Smooth muscle cell (in vitro differentiated cells): ENCODE measurements around the gene JAKMIP2. TPM values are rescaled to one million over a fixed set of nuclear protein-coding genes. Genes with fewer than 3 reads are reported as not detected.

Experiments used
- DNase-seq: peaks from one replicate; lab custom pipeline; 2025; ENCODE audit not compliant: unreplicated experiment; lab: John Stamatoyannopoulos, UW
- H2AFZ ChIP-seq: fragments of 200-600 bp; sonication (generic); 2 replicates; pipeline ENCODE4 v1.6.0; 2016; ENCODE audit warnings: antibody characterized with exemption, low read depth, mild to moderate bottlenecking
- H3F3A ChIP-seq: fragments of 200-600 bp; sonication (generic); 2 replicates; pipeline ENCODE4 v1.6.0; 2017; ENCODE audit warnings: antibody characterized with exemption, low read depth
- H3K27ac ChIP-seq: fragments of 200-600 bp; sonication (generic); 2 replicates; pipeline ENCODE4 v1.5.1; 2016; ENCODE audit warnings: low read depth, mild to moderate bottlenecking
- H3K27me3 ChIP-seq: fragments of 200-600 bp; sonication (generic); 2 replicates; pipeline ENCODE4 v1.6.1; 2016; ENCODE audit warnings: low read depth, mild to moderate bottlenecking
- H3K36me3 ChIP-seq: fragments of 200-600 bp; sonication (generic); 2 replicates; pipeline ENCODE4 v1.5.1; 2016; ENCODE audit warnings: low read depth
- H3K4me1 ChIP-seq: fragments of 200-600 bp; sonication (generic); 2 replicates; pipeline ENCODE4 v1.5.1; 2016; ENCODE audit warnings: low read depth
- H3K4me2 ChIP-seq: fragments of 200-600 bp; sonication (generic); 2 replicates; pipeline ENCODE4 v1.6.0; 2016; ENCODE audit warnings: mild to moderate bottlenecking
- H3K4me3 ChIP-seq: fragments of 200-600 bp; sonication (generic); 2 replicates; pipeline ENCODE4 v1.5.1; 2016; ENCODE audit warnings: mild to moderate bottlenecking
- H3K79me2 ChIP-seq: fragments of 200-600 bp; sonication (generic); 2 replicates; pipeline ENCODE4 v1.6.0; 2016; ENCODE audit warnings: low read depth, mild to moderate bottlenecking
- H3K9ac ChIP-seq: fragments of 200-600 bp; sonication (generic); 2 replicates; pipeline ENCODE4 v1.6.0; 2016; ENCODE audit warnings: low read depth
- H3K9me3 ChIP-seq: fragments of 200-600 bp; sonication (generic); replicated peaks from 2 replicates; pipeline ENCODE4 v1.5.1; 2016; ENCODE audit warnings: low read depth
- H4K20me1 ChIP-seq: fragments of 200-600 bp; sonication (generic); 2 replicates; pipeline ENCODE4 v1.6.0; 2016; ENCODE audit warnings: low read depth
- WGBS: methylation state at CpG from one replicate; pipeline ENCODE4 v1.1.7; 2016; ENCODE audit warnings: low lambda C conversion rate; 5-methylcytosine and 5-hydroxymethylcytosine counted together
- polyA plus RNA-seq: library from polyadenylated mRNA; unstranded; fragments of >200 nt; fragmentation: Nextera tagmentation; extraction: Ambion mirVana; gene quantifications from 2 replicates; pipeline ENCODE4 v1.2.1, GENCODE V29; 2016
- total RNA-seq: library from RNA; depleted of rRNA; stranded (reverse); fragments of >200 nt; gene quantifications from 2 replicates; pipeline ENCODE4 v1.2.3, GENCODE V29; 2014
- TF ChIP-seq, protein P1 (sequence below): fragments of 200-600 bp; sonication (generic); IDR thresholded peaks from 2 replicates; pipeline ENCODE4 v1.5.1; 2017; ENCODE audit warnings: borderline replicate concordance, mild to moderate bottlenecking, antibody characterized with exemption; ENCODE audit not compliant: insufficient read depth, poor library complexity, severe bottlenecking

Gene JAKMIP2
- total and polyA plus RNA-seq, 2 experiments from 2014 or later: 2.9 to 7.6 TPM

DNA sequence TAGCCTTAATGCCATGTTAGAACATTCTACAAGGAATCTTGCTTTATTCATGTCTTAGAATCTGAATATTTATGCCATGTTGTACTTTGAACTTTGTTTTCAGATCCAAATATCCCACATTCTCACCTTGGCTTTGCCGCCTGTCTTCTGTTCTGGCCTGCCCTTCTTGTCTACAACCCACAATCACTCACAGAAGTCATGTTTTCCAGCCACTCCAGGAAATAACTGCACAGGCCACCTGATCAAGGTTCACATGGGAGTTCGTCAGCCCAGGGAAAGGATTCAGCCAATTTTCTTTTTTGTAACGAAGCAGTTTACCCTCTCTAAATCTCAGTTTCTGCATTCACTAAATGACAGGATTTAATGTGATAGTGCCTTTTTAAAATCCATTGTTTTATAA, 70.5 kb downstream of the JAKMIP2 start:
- Histone ChIP-seq H4K20me1 (no peaks in the 10 kb centered on the region), H2AFZ (no peak overlapping the region)
- no peak for DNase-seq

DNA sequence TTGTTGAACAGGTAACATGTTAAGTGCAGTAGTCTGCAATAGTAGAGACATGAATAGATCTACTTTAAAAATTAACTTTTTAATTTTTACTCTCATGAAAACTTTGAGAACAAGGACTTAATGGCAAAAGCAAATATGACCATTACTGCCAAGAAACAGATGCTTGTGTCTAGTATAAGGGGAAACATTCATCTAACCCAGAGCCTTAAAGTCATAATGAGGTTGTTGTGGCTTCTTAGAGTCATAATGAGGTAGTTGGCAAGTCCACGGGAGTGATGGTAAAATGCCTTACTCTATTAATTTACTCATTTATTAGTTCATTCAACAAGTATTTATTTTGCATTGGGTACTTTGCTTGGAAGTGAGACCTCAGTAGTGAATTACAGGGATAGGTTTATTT, 71.5 kb downstream of the JAKMIP2 start:
- no peaks in the 10 kb centered on the region for H3K27me3 ChIP-seq
- H4K20me1 ChIP-seq: no peaks in the 10 kb centered on the region
- WGBS: 97% methylated on average over 1 of the region's 1 CpG
- H3K4me3 ChIP-seq: no peak overlapping the region
- no peak for DNase-seq
- no peaks in the 10 kb centered on the region for H3K9me3 ChIP-seq
- TF ChIP-seq, protein P1, sequence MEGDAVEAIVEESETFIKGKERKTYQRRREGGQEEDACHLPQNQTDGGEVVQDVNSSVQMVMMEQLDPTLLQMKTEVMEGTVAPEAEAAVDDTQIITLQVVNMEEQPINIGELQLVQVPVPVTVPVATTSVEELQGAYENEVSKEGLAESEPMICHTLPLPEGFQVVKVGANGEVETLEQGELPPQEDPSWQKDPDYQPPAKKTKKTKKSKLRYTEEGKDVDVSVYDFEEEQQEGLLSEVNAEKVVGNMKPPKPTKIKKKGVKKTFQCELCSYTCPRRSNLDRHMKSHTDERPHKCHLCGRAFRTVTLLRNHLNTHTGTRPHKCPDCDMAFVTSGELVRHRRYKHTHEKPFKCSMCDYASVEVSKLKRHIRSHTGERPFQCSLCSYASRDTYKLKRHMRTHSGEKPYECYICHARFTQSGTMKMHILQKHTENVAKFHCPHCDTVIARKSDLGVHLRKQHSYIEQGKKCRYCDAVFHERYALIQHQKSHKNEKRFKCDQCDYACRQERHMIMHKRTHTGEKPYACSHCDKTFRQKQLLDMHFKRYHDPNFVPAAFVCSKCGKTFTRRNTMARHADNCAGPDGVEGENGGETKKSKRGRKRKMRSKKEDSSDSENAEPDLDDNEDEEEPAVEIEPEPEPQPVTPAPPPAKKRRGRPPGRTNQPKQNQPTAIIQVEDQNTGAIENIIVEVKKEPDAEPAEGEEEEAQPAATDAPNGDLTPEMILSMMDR: no peak
- H3K4me1 ChIP-seq: no peaks in the 10 kb centered on the region
- no peak overlapping the region for H3K4me2 ChIP-seq
- no peak overlapping the region for H3K27ac ChIP-seq
- H3K79me2 ChIP-seq: no peaks in the 10 kb centered on the region
- H3K36me3 ChIP-seq: no peaks in the 10 kb centered on the region
- no peak overlapping the region for H2AFZ ChIP-seq
- H3F3A ChIP-seq: no peaks in the 10 kb centered on the region
- H3K9ac ChIP-seq: no peak overlapping the region

More for the DNA sequence above, 70.5 kb downstream of the JAKMIP2 start:
- 86% methylated on average over 3 of the region's 3 CpGs for WGBS
- H3K36me3 ChIP-seq: no peaks in the 10 kb centered on the region
- no peaks in the 10 kb centered on the region for H3K27me3 ChIP-seq
- H3K9me3 ChIP-seq: no peaks in the 10 kb centered on the region
- H3F3A ChIP-seq: no peaks in the 10 kb centered on the region
- no peak overlapping the region for H3K27ac ChIP-seq
- TF ChIP-seq, protein P1: no peak
- H3K4me1 ChIP-seq: no peaks in the 10 kb centered on the region
- no peaks in the 10 kb centered on the region for H3K79me2 ChIP-seq
- no peak overlapping the region for H3K4me3 ChIP-seq
- no peak overlapping the region for H3K9ac ChIP-seq
- H3K4me2 ChIP-seq: no peak overlapping the region

DNA sequence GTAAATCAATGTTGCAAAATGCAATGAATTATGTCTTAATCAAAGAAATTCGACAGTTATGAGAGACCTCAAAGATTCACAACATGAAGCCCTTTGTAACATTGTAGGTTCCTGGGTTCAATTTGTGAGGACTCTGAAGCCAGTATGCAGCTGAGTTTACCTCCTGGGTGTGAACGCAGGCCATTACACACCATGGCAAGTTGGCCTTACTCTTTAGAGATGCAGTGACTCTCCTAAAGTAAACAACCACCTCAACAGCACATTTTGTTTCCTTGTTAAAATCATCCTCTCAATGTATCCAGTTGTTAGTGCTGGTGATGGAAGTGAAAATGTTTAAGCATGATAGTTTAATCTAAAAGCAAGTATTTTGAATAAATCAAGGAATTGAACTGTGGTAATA, 73.8 kb downstream of the JAKMIP2 start:
- no peaks in the 10 kb centered on the region for H3K36me3 ChIP-seq
- H3K4me2 ChIP-seq: no peak overlapping the region
- no peak overlapping the region for H3K9ac ChIP-seq
- no peaks in the 10 kb centered on the region for H3K27me3 ChIP-seq
- no peaks in the 10 kb centered on the region for H3K79me2 ChIP-seq
- H3F3A ChIP-seq: no peaks in the 10 kb centered on the region
- no peak overlapping the region for H2AFZ ChIP-seq
- no peaks in the 10 kb centered on the region for H3K9me3 ChIP-seq
- H3K4me3 ChIP-seq: no peak overlapping the region
- H4K20me1 ChIP-seq: no peaks in the 10 kb centered on the region
- WGBS: 90% methylated on average over 2 of the region's 2 CpGs
- TF ChIP-seq, protein P1: no peak
- H3K27ac ChIP-seq: no peak overlapping the region
- no peaks in the 10 kb centered on the region for H3K4me1 ChIP-seq
- no peak for DNase-seq

DNA sequence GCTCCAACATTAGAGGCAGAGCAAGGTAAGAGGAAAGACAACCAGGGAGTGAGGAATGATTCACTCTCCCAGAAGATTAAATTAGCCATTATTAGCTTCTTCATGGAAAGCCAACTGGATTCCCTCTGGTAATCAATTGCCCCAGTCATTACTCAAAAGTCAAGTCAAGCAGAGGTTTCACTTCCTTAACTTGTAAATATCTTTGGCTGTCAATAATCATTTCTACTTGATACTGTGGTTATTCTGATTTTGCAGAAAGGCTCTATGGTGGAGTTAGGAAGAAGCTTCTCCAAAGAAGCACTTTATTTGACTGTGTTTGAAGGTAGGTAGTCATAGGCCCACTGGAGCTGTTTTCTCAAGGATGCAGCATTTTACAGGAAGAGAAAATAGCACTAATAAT, 78.0 kb downstream of the JAKMIP2 start:
- H2AFZ ChIP-seq: no peak overlapping the region
- no peak overlapping the region for H3K4me3 ChIP-seq
- no peaks in the 10 kb centered on the region for H3F3A ChIP-seq
- TF ChIP-seq, protein P1: no peak
- H3K36me3 ChIP-seq: no peaks in the 10 kb centered on the region
- H3K27me3 ChIP-seq: no peaks in the 10 kb centered on the region
- no peaks in the 10 kb centered on the region for H3K9me3 ChIP-seq
- no peak overlapping the region for H3K9ac ChIP-seq
- no peak for DNase-seq
- no peak overlapping the region for H3K27ac ChIP-seq
- H4K20me1 ChIP-seq: no peaks in the 10 kb centered on the region
- H3K4me2 ChIP-seq: no peak overlapping the region
- H3K79me2 ChIP-seq: no peaks in the 10 kb centered on the region
- no peaks in the 10 kb centered on the region for H3K4me1 ChIP-seq
